GM23338 (cell line): ENCODE data around the gene CEP131.

Source experiments
- EZH2phosphoT487 ChIP-seq: fragments of 200-600 bp; sonication (generic); IDR thresholded peaks from one replicate; pipeline ENCODE4 v1.8.1; 2018; ENCODE audit warnings: antibody characterized with exemption; ENCODE audit not compliant: unreplicated experiment
- POLR2AphosphoS5 ChIP-seq: IDR thresholded peaks from 2 replicates; pipeline ENCODE4 v1.6.1; 2016; ENCODE audit warnings: antibody characterized with exemption, low read depth
- ZNF331 ChIP-seq: fragments of 250-450 bp; sonication (Bioruptor Pico); IDR thresholded peaks from 2 replicates; pipeline ENCODE4 v1.5.0; 2020; ENCODE audit warnings: low read depth, mild to moderate bottlenecking, moderate library complexity
- TF ChIP-seq, protein P1 (sequence below), 2 experiments: fragments of 200-600 bp in 1 of 2; sonication (generic) in 1 of 2; conservative IDR thresholded peaks; 2 replicates each; pipeline versions ENCODE4 v1.5.1 to v1.6.1; 2016 to 2017; ENCODE audit warnings: antibody characterized with exemption in 2 of 2, low read depth in 2 of 2, mild to moderate bottlenecking in 2 of 2, moderate library complexity in 1 of 2
- TF ChIP-seq, protein P2 (sequence below): IDR thresholded peaks from one replicate; pipeline ENCODE4 v1.6.1; 2018; ENCODE audit warnings: antibody characterized with exemption; ENCODE audit not compliant: unreplicated experiment

DNA sequence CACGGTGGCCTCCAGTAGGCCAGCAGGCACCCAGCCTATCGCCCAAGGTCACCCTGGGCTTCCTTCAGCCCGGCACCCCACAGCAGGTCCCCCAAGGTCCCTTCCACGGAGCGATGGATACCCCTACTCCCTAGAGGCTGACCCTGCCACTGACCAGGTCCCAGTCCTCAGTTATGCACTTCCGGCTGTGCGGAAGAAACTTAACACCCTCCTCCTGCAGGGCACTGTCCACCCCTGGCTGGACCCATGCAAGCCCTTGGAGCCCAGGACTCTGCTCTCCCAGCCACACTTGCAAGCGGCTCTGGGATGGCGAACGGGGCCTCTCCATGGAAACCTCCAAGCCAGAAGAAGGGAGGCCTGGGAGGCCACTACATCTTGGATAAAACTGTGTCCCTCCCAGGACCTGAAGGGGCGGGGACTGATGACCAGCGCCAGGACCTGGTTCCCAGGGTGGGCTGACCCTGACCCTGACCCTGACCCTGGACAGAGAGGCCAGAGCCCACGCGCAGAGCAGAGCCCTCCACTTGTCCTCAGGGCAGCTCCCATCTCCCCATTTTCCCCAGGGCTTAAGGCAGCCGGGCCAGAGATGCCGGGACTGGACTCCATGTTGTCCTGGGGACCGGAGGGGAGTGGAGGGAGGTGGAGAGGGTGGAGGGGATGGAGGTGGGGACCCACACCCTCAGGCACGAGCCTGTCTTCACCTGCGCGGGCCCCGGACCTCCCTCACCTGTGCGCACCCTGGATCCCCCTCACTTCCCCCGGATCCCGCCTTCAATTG lies 734 bp downstream of the CEP131 start:
- TF ChIP-seq, protein P1, sequence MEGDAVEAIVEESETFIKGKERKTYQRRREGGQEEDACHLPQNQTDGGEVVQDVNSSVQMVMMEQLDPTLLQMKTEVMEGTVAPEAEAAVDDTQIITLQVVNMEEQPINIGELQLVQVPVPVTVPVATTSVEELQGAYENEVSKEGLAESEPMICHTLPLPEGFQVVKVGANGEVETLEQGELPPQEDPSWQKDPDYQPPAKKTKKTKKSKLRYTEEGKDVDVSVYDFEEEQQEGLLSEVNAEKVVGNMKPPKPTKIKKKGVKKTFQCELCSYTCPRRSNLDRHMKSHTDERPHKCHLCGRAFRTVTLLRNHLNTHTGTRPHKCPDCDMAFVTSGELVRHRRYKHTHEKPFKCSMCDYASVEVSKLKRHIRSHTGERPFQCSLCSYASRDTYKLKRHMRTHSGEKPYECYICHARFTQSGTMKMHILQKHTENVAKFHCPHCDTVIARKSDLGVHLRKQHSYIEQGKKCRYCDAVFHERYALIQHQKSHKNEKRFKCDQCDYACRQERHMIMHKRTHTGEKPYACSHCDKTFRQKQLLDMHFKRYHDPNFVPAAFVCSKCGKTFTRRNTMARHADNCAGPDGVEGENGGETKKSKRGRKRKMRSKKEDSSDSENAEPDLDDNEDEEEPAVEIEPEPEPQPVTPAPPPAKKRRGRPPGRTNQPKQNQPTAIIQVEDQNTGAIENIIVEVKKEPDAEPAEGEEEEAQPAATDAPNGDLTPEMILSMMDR (conservative IDR thresholded peaks at IDR 0.05; ENCODE audit: low read depth in 2 of 2): no peak
- TF ChIP-seq EZH2phosphoT487 (no peak), POLR2AphosphoS5 (no peak), ZNF331 (CRISPR knock-in tag) (no peak)
- TF ChIP-seq, protein P2, sequence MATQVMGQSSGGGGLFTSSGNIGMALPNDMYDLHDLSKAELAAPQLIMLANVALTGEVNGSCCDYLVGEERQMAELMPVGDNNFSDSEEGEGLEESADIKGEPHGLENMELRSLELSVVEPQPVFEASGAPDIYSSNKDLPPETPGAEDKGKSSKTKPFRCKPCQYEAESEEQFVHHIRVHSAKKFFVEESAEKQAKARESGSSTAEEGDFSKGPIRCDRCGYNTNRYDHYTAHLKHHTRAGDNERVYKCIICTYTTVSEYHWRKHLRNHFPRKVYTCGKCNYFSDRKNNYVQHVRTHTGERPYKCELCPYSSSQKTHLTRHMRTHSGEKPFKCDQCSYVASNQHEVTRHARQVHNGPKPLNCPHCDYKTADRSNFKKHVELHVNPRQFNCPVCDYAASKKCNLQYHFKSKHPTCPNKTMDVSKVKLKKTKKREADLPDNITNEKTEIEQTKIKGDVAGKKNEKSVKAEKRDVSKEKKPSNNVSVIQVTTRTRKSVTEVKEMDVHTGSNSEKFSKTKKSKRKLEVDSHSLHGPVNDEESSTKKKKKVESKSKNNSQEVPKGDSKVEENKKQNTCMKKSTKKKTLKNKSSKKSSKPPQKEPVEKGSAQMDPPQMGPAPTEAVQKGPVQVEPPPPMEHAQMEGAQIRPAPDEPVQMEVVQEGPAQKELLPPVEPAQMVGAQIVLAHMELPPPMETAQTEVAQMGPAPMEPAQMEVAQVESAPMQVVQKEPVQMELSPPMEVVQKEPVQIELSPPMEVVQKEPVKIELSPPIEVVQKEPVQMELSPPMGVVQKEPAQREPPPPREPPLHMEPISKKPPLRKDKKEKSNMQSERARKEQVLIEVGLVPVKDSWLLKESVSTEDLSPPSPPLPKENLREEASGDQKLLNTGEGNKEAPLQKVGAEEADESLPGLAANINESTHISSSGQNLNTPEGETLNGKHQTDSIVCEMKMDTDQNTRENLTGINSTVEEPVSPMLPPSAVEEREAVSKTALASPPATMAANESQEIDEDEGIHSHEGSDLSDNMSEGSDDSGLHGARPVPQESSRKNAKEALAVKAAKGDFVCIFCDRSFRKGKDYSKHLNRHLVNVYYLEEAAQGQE: no peak
